ENCODE results near the gene LGALS12.
"Not testable (repeated sequence)": the region's sequence is repeated elsewhere in the genome, so short reads cannot be mapped to it uniquely, and the experiment has no call there.

Gene LGALS12

DNA sequence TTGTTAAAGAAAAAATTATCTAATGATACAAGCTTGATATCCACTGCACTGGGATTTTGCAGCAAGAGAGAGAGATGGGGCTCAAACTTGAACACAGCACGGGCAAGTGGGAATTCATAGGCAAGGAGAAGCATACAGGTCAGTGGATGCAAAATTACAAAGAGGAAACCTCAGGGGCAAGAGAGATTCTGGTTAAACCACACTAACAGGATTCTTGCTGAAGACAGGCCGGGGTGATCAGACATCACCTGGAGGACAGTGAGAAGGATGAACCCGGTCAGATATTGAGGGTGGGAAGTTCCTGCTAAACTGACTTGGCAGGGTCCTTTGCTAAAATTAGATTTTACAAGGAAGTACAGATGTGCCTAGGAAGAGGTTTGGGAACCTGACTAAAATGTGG is 28.2 kb downstream of the LGALS12 start:
- Histone ChIP-seq H3K27me3 (replicated peaks; ENCODE audit: control insufficient read depth, insufficient read depth, low read length) (no peaks in the 10 kb centered on the region), H3K36me3 (ENCODE audit: control insufficient read depth, insufficient read depth, low read length, severe bottlenecking) (no peaks in the 10 kb centered on the region), H3K9ac (ENCODE audit: low read length) (no peak overlapping the region), H3K4me1 (ENCODE audit: control insufficient read depth, insufficient read depth, low read length) (peaks cover 31% of the 10 kb centered on the region), H3K4me3 (ENCODE audit: low read length) (no peak overlapping the region), H3K9me3 (ENCODE audit: control insufficient read depth, low read length) (no peaks in the 10 kb centered on the region)
- DNase-seq (ENCODE audit: low read depth) = no peak

DNA sequence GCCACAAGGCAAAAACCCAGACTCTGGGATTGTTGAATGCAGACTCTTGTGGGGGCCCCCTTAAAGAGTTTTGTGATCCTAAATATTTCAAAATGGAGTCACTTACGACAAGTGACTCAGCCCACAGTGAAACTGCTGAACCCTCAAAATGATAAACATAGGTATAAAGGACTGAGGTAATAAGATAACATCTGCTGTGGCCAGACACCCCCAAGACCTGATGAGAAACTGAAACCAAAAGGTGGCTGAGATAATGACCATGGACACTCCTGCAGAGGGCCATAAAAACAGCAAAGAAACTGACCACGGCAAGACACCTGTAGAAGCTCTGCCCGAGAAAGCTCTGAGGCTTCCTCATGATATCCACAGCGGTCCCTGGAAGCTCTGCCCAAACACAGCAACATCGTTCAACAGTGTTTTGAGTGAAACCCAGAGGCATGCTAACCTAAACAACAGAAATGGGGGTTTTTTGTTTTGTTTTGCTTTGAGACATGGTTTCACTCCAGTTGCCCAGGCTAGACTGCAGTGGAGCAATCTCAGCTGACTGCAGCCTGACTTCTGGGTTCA is 29.1 kb downstream of the LGALS12 start:
- DNase-seq (ENCODE audit: low read depth) = no peak
- Histone ChIP-seq H3K9ac (ENCODE audit: low read length) (no peak overlapping the region), H3K9me3 (ENCODE audit: control insufficient read depth, low read length) (no peaks in the 10 kb centered on the region), H3K4me3 (ENCODE audit: low read length) (no peak overlapping the region), H3K27me3 (replicated peaks; ENCODE audit: control insufficient read depth, insufficient read depth, low read length) (no peaks in the 10 kb centered on the region), H3K36me3 (ENCODE audit: control insufficient read depth, insufficient read depth, low read length, severe bottlenecking) (no peaks in the 10 kb centered on the region), H3K4me1 (ENCODE audit: control insufficient read depth, insufficient read depth, low read length) (peaks cover 31% of the 10 kb centered on the region)

DNA sequence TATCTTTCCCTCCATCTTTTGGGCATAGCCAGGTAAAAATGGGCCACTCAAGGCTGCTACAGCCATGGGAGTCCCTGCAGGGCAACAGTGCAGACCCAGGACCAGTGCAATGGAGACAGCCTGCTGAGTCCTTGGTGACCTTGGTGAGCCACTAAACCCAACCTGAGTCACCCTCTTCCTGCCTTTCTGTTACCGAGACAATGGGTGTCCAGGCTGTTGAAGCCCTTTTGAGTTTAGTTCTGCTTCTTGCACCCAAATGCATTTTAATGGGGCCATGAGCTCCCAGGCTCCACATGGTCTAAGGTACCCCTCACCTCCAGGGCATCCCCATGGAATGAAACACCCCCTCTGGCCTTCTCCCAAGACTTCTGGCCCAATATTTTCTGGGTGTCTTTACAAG is 29.9 kb downstream of the LGALS12 start:
- Histone ChIP-seq H3K9me3 (ENCODE audit: control insufficient read depth, low read length) (no peaks in the 10 kb centered on the region), H3K27me3 (replicated peaks; ENCODE audit: control insufficient read depth, insufficient read depth, low read length) (no peaks in the 10 kb centered on the region), H3K4me3 (ENCODE audit: low read length) (no peak overlapping the region), H3K9ac (ENCODE audit: low read length) (no peak overlapping the region), H3K4me1 (ENCODE audit: control insufficient read depth, insufficient read depth, low read length) (peaks cover 31% of the 10 kb centered on the region), H3K36me3 (ENCODE audit: control insufficient read depth, insufficient read depth, low read length, severe bottlenecking) (no peaks in the 10 kb centered on the region)
- no peak for DNase-seq (ENCODE audit: low read depth)

DNA sequence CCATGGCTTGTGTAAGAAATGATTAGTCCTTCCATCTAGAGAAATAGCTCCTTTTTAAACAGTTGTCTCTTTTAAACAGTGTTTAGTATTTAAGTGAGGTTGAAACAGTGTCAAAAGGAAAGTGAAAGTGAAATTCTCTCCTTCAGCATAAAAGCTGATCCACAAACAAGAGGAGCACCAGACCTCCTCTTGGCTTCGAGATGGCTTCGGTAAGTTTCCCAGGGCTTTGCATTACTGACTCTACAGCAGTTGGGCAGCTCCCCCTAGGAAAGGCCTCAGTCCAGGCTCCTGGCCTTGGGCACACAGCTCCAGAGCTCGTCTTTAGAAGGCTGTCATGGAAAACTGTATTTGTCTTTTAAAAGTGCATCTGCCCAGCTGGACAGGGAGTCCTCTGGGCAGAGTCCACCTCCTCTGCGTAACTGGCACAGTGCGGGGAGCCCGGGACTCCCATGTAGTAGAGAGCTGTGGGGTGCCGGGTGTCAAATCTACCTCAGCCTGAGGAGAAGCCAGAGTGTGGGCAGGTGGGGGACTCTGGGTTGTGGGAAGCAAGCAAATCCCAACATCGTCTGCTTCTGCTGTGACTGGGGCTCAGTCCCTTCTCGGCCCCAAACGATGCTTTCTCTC is 30.9 kb downstream of the LGALS12 start, which contains the start of gene PLAAT4:
Gene PLAAT4, plus strand, starts transcription at position 140 of the 624 bp plus-strand sequence. Its CDS starts 61 bp downstream, at position 201.
- H3K36me3 ChIP-seq (ENCODE audit: control insufficient read depth, insufficient read depth, low read length, severe bottlenecking) = no peaks in the 10 kb centered on the region
- peak; percentile 78 for DNase-seq (ENCODE audit: low read depth)
- H3K4me3 ChIP-seq (ENCODE audit: low read length) = peak within 1 kb of the TSS; percentile 77
- H3K4me1 ChIP-seq (ENCODE audit: control insufficient read depth, insufficient read depth, low read length) = peaks cover 24% of the 10 kb centered on the region
- no peaks in the 10 kb centered on the region for H3K9me3 ChIP-seq (ENCODE audit: control insufficient read depth, low read length)
- H3K9ac ChIP-seq (ENCODE audit: low read length) = peak within 1 kb of the TSS; percentile 81
- H3K27me3 ChIP-seq (replicated peaks; ENCODE audit: control insufficient read depth, insufficient read depth, low read length) = no peaks in the 10 kb centered on the region

DNA sequence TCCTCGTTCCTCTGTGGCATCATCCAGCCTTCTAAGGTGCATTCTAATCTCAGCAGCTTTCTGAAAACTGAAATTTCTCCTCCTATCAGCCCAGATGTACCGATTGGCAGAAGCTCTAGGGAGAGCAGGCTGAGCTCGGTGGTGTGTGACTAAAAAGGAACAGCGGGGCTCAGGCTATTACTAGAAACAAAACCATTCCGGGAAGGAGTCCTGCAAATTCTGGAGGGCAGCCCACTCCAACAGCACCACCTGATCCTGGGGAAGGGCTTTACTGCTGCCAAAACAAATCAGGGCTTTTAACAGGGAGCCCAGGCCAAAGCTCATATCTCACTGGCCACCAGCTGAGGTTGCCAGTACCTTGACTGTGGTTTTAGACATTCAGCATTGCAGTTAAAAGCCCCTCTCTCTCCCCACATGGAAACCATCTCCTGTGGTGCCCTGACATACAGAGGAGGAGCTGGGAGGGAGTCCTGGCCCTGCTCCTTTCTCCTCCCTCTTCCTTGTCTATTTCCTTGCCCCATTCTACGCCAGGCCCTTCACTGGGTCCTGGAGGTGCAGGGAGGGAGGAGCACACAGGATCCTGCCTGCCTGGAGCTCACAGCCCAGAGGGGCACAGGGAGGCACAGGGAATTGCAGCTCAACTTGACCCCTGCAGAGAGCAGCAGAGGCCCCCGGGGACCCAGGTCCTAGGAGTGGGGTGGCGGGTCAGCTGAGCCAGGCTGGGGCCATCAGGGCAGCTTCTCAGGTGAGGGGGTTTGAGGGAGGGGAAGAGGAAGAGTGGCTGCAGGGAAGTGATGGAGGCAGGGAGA is 31.6 kb downstream of the LGALS12 start:
- Histone ChIP-seq H3K36me3 (ENCODE audit: control insufficient read depth, insufficient read depth, low read length, severe bottlenecking) (no peaks in the 10 kb centered on the region), H3K4me3 (ENCODE audit: low read length) (peak overlapping the region; percentile 77), H3K9me3 (ENCODE audit: control insufficient read depth, low read length) (no peaks in the 10 kb centered on the region), H3K9ac (ENCODE audit: low read length) (peak overlapping the region; percentile 81), H3K4me1 (ENCODE audit: control insufficient read depth, insufficient read depth, low read length) (peaks cover 19% of the 10 kb centered on the region), H3K27me3 (replicated peaks; ENCODE audit: control insufficient read depth, insufficient read depth, low read length) (no peaks in the 10 kb centered on the region)
- peak; percentile 63 for DNase-seq (ENCODE audit: low read depth)

DNA sequence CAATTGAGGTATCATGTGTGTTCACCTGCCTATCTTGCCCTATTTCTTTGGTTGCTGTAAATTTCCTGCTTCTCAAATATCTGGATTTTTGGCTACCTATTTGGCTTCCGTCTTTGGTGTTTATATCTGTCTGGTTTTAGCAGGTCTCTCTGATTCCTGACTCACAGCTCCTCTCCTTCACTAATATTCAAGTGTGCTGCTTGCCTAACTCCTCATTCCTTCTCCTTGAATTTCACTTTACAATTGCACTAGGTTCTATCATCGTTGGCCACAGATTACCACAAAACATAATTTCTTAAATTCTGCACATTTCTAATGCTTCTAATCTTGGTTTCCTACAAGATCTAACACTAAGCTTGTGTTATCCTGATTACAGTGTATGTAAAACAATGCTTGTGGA is 36.6 kb downstream of the LGALS12 start:
- not testable (repeated sequence) for H3K27me3 ChIP-seq (replicated peaks; ENCODE audit: control insufficient read depth, insufficient read depth, low read length); H3K9me3 ChIP-seq (ENCODE audit: control insufficient read depth, low read length); H3K4me1 ChIP-seq (ENCODE audit: control insufficient read depth, insufficient read depth, low read length); H3K36me3 ChIP-seq (ENCODE audit: control insufficient read depth, insufficient read depth, low read length, severe bottlenecking); H3K4me3 ChIP-seq (ENCODE audit: low read length); H3K9ac ChIP-seq (ENCODE audit: low read length)
- peak; percentile 13 for DNase-seq (ENCODE audit: low read depth)

DNA sequence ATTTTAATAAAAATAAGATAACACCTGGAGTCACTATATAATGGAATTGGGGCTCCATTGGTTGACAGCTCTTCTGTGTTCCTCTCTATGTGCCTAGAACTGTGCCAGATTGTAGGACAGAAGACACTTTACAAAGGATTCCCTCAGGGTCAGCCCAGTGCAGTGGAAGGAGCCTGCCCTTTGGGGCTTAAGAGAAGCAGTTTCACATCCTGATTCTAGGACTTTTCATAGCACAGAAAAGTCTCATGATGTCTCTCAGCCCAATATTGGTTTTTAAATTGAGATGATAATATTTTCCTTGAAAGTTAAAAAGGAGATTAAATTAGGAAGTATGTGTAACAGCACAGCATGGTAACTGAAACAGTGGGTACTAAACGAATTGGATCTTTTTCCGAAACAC is 37.8 kb downstream of the LGALS12 start:
- no peaks in the 10 kb centered on the region for H3K36me3 ChIP-seq (ENCODE audit: control insufficient read depth, insufficient read depth, low read length, severe bottlenecking)
- no peaks in the 10 kb centered on the region for H3K4me1 ChIP-seq (ENCODE audit: control insufficient read depth, insufficient read depth, low read length)
- no peaks in the 10 kb centered on the region for H3K27me3 ChIP-seq (replicated peaks; ENCODE audit: control insufficient read depth, insufficient read depth, low read length)

DNA sequence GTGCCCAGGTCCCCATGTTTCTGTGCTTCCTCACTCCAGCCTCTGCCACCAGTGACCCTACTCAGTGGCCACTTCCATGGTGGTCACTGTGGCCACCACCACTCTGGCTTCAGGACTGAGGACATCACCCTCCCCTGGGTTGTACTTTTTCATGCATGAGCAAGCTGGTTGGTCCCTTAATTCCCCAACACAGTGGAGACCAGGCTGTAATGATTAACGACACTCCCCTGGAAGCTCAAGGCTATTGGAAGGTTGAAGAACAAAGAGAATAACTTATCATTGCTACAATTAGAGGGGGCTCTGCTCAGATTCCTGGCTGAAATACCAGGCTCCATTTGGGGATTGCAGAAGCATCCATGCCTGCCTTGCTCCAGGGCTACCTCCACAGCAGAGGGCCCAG is 41.2 kb downstream of the LGALS12 start:
- Histone ChIP-seq H3K4me1 (ENCODE audit: control insufficient read depth, insufficient read depth, low read length) (no peaks in the 10 kb centered on the region), H3K9ac (ENCODE audit: low read length) (no peak overlapping the region), H3K9me3 (ENCODE audit: control insufficient read depth, low read length) (no peaks in the 10 kb centered on the region), H3K36me3 (ENCODE audit: control insufficient read depth, insufficient read depth, low read length, severe bottlenecking) (no peaks in the 10 kb centered on the region), H3K27me3 (replicated peaks; ENCODE audit: control insufficient read depth, insufficient read depth, low read length) (no peaks in the 10 kb centered on the region), H3K4me3 (ENCODE audit: low read length) (no peak overlapping the region)
- DNase-seq (ENCODE audit: low read depth) = no peak

More for the DNA sequence above, 37.8 kb downstream of the LGALS12 start:
- no peak for DNase-seq (ENCODE audit: low read depth)
- Histone ChIP-seq H3K9me3 (ENCODE audit: control insufficient read depth, low read length) (no peaks in the 10 kb centered on the region), H3K4me3 (ENCODE audit: low read length) (no peak overlapping the region), H3K9ac (ENCODE audit: low read length) (no peak overlapping the region)

DNA sequence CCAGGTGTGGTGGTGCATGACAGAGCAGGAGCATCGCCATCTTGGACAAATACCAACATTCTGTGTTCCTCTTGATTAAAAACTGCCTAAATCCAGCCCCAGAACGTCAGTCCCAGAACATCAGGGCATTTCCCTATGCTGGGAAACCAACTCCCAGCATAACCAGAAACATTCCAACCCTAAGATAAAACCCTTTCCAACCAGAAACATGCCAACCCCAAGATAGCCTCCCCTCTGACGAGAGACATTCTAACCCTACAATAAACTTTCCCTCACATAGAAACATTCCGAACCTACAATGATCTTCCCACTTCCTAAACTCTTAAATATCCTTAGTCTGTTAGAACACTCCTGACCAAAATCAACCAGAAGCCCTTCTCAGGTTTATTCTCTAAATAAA is 42.3 kb downstream of the LGALS12 start:
- Histone ChIP-seq H3K36me3 (ENCODE audit: control insufficient read depth, insufficient read depth, low read length, severe bottlenecking) (no peaks in the 10 kb centered on the region), H3K27me3 (replicated peaks; ENCODE audit: control insufficient read depth, insufficient read depth, low read length) (no peaks in the 10 kb centered on the region), H3K4me1 (ENCODE audit: control insufficient read depth, insufficient read depth, low read length) (no peaks in the 10 kb centered on the region), H3K9ac (ENCODE audit: low read length) (no peak overlapping the region), H3K9me3 (ENCODE audit: control insufficient read depth, low read length) (no peaks in the 10 kb centered on the region), H3K4me3 (ENCODE audit: low read length) (no peak overlapping the region)
- DNase-seq (ENCODE audit: low read depth) = no peak

DNA sequence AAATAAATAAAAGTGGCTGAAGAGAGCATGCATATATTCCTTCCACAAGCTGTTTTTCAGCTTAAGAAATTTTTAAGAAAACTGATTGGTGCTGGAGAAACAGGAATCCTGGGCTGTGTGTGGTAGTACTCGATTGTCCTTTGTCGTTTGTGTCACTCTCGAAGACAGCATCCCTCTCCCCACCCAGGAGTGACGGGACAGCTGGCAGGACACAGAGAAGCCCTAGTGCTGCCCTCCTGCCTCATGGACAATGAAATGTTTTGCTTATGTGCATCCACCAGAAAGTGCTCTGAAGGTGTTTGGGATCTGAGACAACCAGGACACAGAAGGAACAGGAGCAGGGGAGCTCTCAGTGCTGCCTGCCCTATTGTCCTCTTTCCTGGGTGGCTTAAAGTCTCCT is 43.5 kb downstream of the LGALS12 start:
- Histone ChIP-seq H3K36me3 (ENCODE audit: control insufficient read depth, insufficient read depth, low read length, severe bottlenecking) (no peaks in the 10 kb centered on the region), H3K9ac (ENCODE audit: low read length) (no peak overlapping the region), H3K9me3 (ENCODE audit: control insufficient read depth, low read length) (no peaks in the 10 kb centered on the region), H3K27me3 (replicated peaks; ENCODE audit: control insufficient read depth, insufficient read depth, low read length) (no peaks in the 10 kb centered on the region), H3K4me1 (ENCODE audit: control insufficient read depth, insufficient read depth, low read length) (peaks cover 8% of the 10 kb centered on the region), H3K4me3 (ENCODE audit: low read length) (no peak overlapping the region)
- DNase-seq (ENCODE audit: low read depth) = no peak

DNA sequence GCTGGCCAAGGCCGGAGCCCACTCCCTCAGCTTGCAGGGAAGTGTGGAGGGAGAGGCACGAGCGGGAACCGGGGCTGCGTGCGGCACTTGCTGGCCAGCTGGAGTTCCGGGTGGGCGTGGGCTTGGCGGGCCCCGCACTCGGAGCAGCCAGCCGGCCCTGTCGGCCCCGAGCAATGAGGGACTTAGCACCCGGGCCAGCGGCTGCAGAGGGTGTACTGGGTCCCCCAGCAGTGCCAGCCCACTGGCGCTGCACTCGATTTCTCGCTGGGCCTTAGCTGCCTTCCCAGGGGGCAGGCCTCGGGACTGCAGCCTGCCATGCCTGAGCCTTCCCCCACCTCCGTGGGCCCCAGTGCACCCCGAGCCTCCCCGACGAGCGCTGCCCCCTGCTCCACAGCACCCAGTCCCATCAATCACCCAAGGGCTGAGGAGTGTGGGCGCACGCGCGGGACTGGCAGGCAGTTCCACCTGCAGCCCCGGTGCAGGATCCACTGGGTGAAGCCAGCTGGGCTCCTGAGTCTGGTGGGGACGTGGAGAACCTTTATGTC is 44.3 kb downstream of the LGALS12 start:
- not testable (repeated sequence) for H3K27me3 ChIP-seq (replicated peaks; ENCODE audit: control insufficient read depth, insufficient read depth, low read length); H3K4me1 ChIP-seq (ENCODE audit: control insufficient read depth, insufficient read depth, low read length); H3K4me3 ChIP-seq (ENCODE audit: low read length); H3K9me3 ChIP-seq (ENCODE audit: control insufficient read depth, low read length); H3K9ac ChIP-seq (ENCODE audit: low read length); H3K36me3 ChIP-seq (ENCODE audit: control insufficient read depth, insufficient read depth, low read length, severe bottlenecking); DNase-seq (ENCODE audit: low read depth)
